ENCODE results near the gene PCDH17.

PCDH17 gene

DNA sequence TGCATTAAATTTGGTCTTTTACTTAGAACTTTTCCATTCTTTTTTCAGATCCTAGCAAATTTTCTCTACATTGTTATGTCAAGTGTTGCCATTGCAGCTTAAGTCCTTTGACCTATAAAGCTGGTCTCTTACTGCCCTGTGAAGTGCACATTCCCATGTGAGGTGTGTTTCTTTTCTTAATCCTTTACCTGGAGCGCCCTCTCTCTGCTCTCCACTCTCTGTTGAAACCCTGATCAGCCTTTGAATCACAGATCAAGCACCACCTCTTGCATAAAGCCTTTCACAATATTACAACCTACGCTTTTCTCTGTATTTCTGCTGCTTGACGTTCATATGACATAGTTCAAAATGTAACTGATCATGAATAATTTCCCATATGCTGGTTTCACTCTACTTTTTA lies 84.8 kb downstream of the PCDH17 start:
- no peaks in the 10 kb centered on the region for H3K27me3 ChIP-seq
- H3K9me3 ChIP-seq = no peaks in the 10 kb centered on the region
- H3K36me3 ChIP-seq = no peaks in the 10 kb centered on the region
- no peak overlapping the region for H3K4me3 ChIP-seq (ENCODE audit: low read depth, low read length)
- H3K4me1 ChIP-seq = peaks cover 3% of the 10 kb centered on the region
- no peak for DNase-seq
- TF ChIP-seq, protein P1, sequence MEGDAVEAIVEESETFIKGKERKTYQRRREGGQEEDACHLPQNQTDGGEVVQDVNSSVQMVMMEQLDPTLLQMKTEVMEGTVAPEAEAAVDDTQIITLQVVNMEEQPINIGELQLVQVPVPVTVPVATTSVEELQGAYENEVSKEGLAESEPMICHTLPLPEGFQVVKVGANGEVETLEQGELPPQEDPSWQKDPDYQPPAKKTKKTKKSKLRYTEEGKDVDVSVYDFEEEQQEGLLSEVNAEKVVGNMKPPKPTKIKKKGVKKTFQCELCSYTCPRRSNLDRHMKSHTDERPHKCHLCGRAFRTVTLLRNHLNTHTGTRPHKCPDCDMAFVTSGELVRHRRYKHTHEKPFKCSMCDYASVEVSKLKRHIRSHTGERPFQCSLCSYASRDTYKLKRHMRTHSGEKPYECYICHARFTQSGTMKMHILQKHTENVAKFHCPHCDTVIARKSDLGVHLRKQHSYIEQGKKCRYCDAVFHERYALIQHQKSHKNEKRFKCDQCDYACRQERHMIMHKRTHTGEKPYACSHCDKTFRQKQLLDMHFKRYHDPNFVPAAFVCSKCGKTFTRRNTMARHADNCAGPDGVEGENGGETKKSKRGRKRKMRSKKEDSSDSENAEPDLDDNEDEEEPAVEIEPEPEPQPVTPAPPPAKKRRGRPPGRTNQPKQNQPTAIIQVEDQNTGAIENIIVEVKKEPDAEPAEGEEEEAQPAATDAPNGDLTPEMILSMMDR (IDR thresholded peaks at IDR 0.05; ENCODE audit: low read depth, low read length) = peak; percentile 36; the same call in 1 of the 2 replicates

DNA sequence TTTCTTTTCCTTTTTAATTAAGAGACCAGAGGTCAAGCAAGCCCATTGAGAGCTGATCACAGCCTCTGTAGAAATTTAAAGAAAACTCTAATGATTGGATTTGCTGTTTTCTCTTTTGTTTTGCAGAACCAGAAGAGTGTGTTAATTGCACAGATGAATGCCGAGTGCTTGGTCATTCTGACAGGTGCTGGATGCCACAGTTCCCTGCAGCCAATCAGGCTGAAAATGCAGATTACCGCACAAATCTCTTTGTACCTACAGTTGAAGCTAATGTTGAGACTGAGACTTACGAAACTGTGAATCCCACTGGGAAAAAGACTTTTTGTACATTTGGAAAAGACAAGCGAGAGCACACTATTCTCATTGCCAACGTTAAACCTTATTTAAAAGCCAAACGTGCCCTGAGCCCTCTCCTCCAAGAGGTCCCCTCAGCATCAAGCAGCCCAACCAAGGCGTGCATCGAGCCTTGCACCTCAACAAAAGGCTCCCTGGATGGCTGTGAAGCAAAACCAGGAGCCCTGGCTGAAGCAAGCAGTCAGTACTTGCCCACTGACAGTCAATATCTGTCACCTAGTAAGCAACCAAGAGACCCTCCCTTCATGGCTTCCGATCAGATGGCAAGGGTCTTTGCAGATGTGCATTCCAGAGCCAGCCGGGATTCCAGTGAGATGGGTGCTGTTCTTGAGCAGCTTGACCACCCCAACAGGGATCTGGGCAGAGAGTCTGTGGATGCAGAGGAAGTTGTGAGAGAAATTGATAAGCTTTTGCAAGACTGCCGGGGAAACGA lies 93.1 kb downstream of the PCDH17 start:
- Histone ChIP-seq H3K36me3 (no peaks in the 10 kb centered on the region; the same call in 1 of the 2 replicates), H3K4me3 (ENCODE audit: low read depth, low read length) (no peak overlapping the region), H3K4me1 (peaks cover 13% of the 10 kb centered on the region), H3K27me3 (no peaks in the 10 kb centered on the region), H3K9me3 (no peaks in the 10 kb centered on the region)
- TF ChIP-seq, protein P1 (IDR thresholded peaks at IDR 0.05; ENCODE audit: low read depth, low read length) = no peak
- no peak for DNase-seq

DNA sequence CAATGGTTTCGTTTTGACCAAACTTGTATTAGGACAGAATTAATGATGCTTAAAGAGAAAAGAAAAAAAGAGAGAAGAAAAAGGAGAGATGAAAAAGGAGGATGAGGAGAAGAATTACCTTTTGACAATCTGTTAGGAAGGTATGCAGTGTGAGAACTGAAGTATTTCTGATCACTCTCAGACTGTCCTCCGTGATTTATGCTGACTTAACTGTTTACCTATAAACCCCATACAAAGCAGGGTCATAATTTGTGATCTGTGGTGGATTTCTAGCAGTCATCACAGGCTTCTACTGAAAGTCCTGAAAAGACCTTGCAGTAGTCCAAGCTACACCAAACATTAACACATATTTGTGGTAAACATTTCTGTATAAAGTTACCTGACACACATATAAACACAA lies 93.9 kb downstream of the PCDH17 start:
- TF ChIP-seq, protein P1 (IDR thresholded peaks at IDR 0.05; ENCODE audit: low read depth, low read length) = no peak
- Histone ChIP-seq H3K36me3 (no peaks in the 10 kb centered on the region; the same call in 1 of the 2 replicates), H3K4me1 (peaks cover 13% of the 10 kb centered on the region), H3K27me3 (no peaks in the 10 kb centered on the region), H3K9me3 (no peaks in the 10 kb centered on the region), H3K4me3 (ENCODE audit: low read depth, low read length) (no peak overlapping the region)
- DNase-seq = no peak

DNA sequence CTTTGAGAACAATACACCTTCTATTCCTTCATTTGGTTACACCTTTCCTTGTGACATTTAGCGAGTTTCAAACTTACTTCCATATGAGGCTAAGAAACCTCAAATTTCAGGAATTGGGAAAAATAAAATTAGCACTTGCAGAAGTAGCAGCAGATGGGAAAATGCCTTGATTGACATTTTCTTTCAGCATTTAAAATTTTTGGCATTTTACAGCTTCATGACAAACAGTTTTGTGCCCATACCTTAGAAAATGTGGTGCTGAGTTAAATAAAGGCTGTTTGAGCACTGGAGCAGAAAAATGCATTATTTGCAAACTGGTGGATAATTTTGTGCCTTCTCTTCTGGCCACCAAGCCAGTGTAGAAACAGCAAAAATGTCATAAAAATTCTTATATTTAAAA lies 95.4 kb downstream of the PCDH17 start:
- peaks cover 10% of the 10 kb centered on the region for H3K4me1 ChIP-seq
- H3K4me3 ChIP-seq (ENCODE audit: low read depth, low read length) = no peak overlapping the region
- H3K36me3 ChIP-seq = no peaks in the 10 kb centered on the region; the same call in 1 of the 2 replicates
- H3K27me3 ChIP-seq = no peaks in the 10 kb centered on the region
- H3K9me3 ChIP-seq = no peaks in the 10 kb centered on the region
- DNase-seq = no peak
- TF ChIP-seq, protein P1 (IDR thresholded peaks at IDR 0.05; ENCODE audit: low read depth, low read length) = no peak

DNA sequence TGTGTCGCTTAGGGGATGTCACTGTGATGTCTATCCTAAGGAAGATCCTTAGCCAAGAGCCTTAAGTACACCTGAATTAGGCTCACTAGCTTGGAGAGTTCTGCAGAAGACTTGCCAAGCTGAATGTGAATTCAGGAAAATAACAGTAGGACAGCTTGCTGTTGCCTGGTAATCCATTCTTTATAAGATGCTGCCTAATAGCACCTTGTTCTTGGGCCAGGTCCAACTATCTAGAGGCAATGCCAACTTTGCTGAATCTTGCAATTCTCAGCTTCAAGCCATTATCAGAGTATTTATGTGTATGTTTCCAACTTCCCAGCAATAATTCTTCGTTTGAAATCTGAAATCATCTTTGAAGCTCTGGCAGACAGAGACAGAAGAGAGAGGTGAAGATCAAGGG lies 102.8 kb downstream of the PCDH17 start:
- Histone ChIP-seq H3K9me3 (no peaks in the 10 kb centered on the region), H3K36me3 (no peaks in the 10 kb centered on the region), H3K4me3 (ENCODE audit: low read depth, low read length) (no peak overlapping the region), H3K27me3 (no peaks in the 10 kb centered on the region), H3K4me1 (peaks cover 6% of the 10 kb centered on the region)
- TF ChIP-seq, protein P1 (IDR thresholded peaks at IDR 0.05; ENCODE audit: low read depth, low read length) = no peak
- DNase-seq = no peak

DNA sequence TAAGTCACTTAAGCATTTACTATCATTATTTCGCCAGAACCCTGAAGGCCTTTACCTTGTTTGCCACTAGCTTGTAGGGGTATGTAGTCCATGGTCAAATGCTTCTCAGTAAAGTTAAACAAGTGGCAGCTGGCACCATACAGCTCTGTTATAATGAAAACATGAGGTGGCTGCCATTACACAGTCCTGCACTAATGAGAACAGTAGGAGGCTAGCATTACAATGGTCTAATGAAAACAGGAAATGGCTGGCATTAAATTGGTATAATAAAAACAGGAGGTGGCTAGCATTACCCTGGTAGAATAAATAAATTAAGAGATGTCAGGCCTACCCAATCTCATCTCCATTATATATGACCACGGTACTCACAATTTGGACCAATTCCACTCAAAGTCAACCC lies 107.5 kb downstream of the PCDH17 start:
- TF ChIP-seq, protein P1 (IDR thresholded peaks at IDR 0.05; ENCODE audit: low read depth, low read length) = no peak
- DNase-seq = no peak
- H3K4me3 ChIP-seq (ENCODE audit: low read depth, low read length) = no peak overlapping the region
- H3K9me3 ChIP-seq = no peaks in the 10 kb centered on the region
- no peaks in the 10 kb centered on the region for H3K36me3 ChIP-seq
- peaks cover 15% of the 10 kb centered on the region for H3K4me1 ChIP-seq
- H3K27me3 ChIP-seq = no peaks in the 10 kb centered on the region

Measured in BE2C (cell line).